GM23338 (cell line): ENCODE measurements around the gene SYNGR4.

ENCODE experiments used
- CTCF ChIP-seq, 2 experiments: fragments of 200-600 bp in 1 of 2; sonication (generic) in 1 of 2; conservative IDR thresholded peaks; 2 replicates each; pipeline versions ENCODE4 v1.5.1 to v1.6.1; 2016 to 2017; ENCODE audit warnings: antibody characterized with exemption in 2 of 2, low read depth in 2 of 2, mild to moderate bottlenecking in 2 of 2, moderate library complexity in 1 of 2
- ETS1 ChIP-seq: IDR thresholded peaks from 2 replicates; pipeline ENCODE4 v1.6.1; 2016; ENCODE audit warnings: antibody characterized with exemption

- TF ChIP-seq CTCF (conservative IDR thresholded peaks at IDR 0.05; ENCODE audit: low read depth in 2 of 2), result peak; percentile 33 to 46
- no peak for TF ChIP-seq ETS1
These were observed 54.3 kb downstream of the SYNGR4 start for GRCh38 chr19:48418317-48419064.
